SK-N-SH (cell line): Measurements from ENCODE around the gene PCYOX1L.

ENCODE experiments used
- EP300 ChIP-seq, 2 experiments: IDR thresholded peaks; 2 replicates each; pipeline versions ENCODE4 v1.4.0 to v1.6.1; 2012; ENCODE audit warnings: borderline replicate concordance in 1 of 2, low read depth in 1 of 2, low read length in 1 of 2
- JUND ChIP-seq: IDR thresholded peaks from 2 replicates; pipeline ENCODE4 v1.4.0; 2012
- MXI1 ChIP-seq: IDR thresholded peaks from 2 replicates; pipeline ENCODE4 v1.6.1; 2012; ENCODE audit warnings: mild to moderate bottlenecking, low read depth, low read length, improper control_type of control experiment
- NRF1 ChIP-seq: IDR thresholded peaks from 2 replicates; pipeline ENCODE4 v1.6.1; 2012; ENCODE audit warnings: low read depth, mild to moderate bottlenecking, low read length
- SIN3A ChIP-seq: IDR thresholded peaks from 2 replicates; pipeline ENCODE4 v1.6.1; 2012; ENCODE audit warnings: low read depth, mild to moderate bottlenecking, low read length, moderate library complexity, borderline replicate concordance
- TEAD4 ChIP-seq: IDR thresholded peaks from 2 replicates; pipeline ENCODE4 v1.4.0; 2012; ENCODE audit warnings: mild to moderate bottlenecking, borderline replicate concordance; ENCODE audit not compliant: insufficient read depth
- ZBTB33 ChIP-seq: IDR thresholded peaks from 2 replicates; pipeline ENCODE4 v1.4.0; 2012; ENCODE audit warnings: low read depth, borderline replicate concordance
- TF ChIP-seq, protein P1 (sequence below): fragments of 200-600 bp; sonication (generic); IDR thresholded peaks from 2 replicates; pipeline ENCODE4 v1.6.1; 2017; ENCODE audit warnings: antibody characterized with exemption, mild to moderate bottlenecking, moderate library complexity

DNA sequence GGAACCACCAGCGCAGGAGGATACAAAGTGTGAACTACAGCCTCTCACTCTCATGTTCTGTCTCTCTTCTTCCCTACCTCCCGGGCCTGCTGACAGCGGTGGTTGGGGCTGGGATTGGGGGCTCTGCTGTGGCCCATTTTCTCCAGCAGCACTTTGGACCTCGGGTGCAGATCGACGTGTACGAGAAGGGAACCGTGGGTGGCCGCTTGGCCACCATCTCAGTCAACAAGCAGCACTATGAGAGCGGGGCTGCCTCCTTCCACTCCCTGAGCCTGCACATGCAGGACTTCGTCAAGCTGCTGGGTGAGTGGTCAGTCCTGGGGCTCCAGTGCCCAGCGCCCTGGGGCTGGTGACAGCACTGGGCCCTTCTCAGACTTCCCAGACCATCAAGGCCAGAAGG is 4.7 kb downstream of the PCYOX1L start:
- TF ChIP-seq TEAD4 (no peak), EP300 (IDR thresholded peaks at IDR 0.05; ENCODE audit: borderline replicate concordance in 1 of 2, low read depth in 1 of 2, low read length in 1 of 2) (no peak), NRF1 (no peak), ZBTB33 (no peak), JUND (no peak), SIN3A (no peak), MXI1 (no peak)
- TF ChIP-seq, protein P1, sequence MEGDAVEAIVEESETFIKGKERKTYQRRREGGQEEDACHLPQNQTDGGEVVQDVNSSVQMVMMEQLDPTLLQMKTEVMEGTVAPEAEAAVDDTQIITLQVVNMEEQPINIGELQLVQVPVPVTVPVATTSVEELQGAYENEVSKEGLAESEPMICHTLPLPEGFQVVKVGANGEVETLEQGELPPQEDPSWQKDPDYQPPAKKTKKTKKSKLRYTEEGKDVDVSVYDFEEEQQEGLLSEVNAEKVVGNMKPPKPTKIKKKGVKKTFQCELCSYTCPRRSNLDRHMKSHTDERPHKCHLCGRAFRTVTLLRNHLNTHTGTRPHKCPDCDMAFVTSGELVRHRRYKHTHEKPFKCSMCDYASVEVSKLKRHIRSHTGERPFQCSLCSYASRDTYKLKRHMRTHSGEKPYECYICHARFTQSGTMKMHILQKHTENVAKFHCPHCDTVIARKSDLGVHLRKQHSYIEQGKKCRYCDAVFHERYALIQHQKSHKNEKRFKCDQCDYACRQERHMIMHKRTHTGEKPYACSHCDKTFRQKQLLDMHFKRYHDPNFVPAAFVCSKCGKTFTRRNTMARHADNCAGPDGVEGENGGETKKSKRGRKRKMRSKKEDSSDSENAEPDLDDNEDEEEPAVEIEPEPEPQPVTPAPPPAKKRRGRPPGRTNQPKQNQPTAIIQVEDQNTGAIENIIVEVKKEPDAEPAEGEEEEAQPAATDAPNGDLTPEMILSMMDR, result no peak
